T-helper 22 cell (primary cell): ENCODE data around the gene CTNNAL1.
A peak's percentile ranks its signal among the peaks of the same experiment; 100 is the strongest.
"Not testable (repeated sequence)": the region's sequence is repeated elsewhere in the genome, so short reads cannot be mapped to it uniquely, and the experiment has no call there.

Experiments
- DNase-seq: peaks from one replicate; pipeline ENCODE4 v3.0.0-alpha.2; 2020; ENCODE audit warnings: low read depth

Gene CTNNAL1

GRCh38 chr9:108991479-108991878 is 21.8 kb downstream of the CTNNAL1 start:
- no peak for DNase-seq

- no peak for DNase-seq
Observed at GRCh38 chr9:108983885-108984284, 29.4 kb downstream of the CTNNAL1 start.

- DNase-seq, result no peak
Observed at GRCh38 chr9:108980893-108981292, 32.4 kb downstream of the CTNNAL1 start.

- no peak for DNase-seq
Observed at GRCh38 chr9:108978205-108978604, 35.1 kb downstream of the CTNNAL1 start.

GRCh38 chr9:108973895-108974294 is 39.4 kb downstream of the CTNNAL1 start:
- no peak for DNase-seq

- DNase-seq, result no peak
Observed at GRCh38 chr9:108972626-108973209, 40.6 kb downstream of the CTNNAL1 start.

GRCh38 chr9:108972186-108972585 is 41.1 kb downstream of the CTNNAL1 start:
- no peak for DNase-seq

- not testable (repeated sequence) for DNase-seq
Observed at GRCh38 chr9:108971392-108971791, 41.9 kb downstream of the CTNNAL1 start.

- DNase-seq, result no peak
Observed at GRCh38 chr9:108967916-108968315, 45.4 kb downstream of the CTNNAL1 start.

- DNase-seq, result no peak
Observed at GRCh38 chr9:108963459-108964143, 49.7 kb downstream of the CTNNAL1 start.

- DNase-seq, result no peak
Observed at GRCh38 chr9:108961151-108961550, 52.1 kb downstream of the CTNNAL1 start.

GRCh38 chr9:108960331-108960730 is 53.0 kb downstream of the CTNNAL1 start:
- DNase-seq, result no peak

- DNase-seq, result no peak
Observed at GRCh38 chr9:108956631-108957026, 56.7 kb downstream of the CTNNAL1 start.

- DNase-seq, result no peak
Observed at GRCh38 chr9:108956022-108956630, 57.2 kb downstream of the CTNNAL1 start.

- no peak for DNase-seq
Observed at GRCh38 chr9:108953983-108954574, 59.2 kb downstream of the CTNNAL1 start.

GRCh38 chr9:108951578-108951977 is 61.7 kb downstream of the CTNNAL1 start:
- DNase-seq, result no peak

GRCh38 chr9:108950168-108950567 is 63.1 kb downstream of the CTNNAL1 start:
- DNase-seq, result no peak

GRCh38 chr9:108939975-108940374 is 73.3 kb downstream of the CTNNAL1 start:
- no peak for DNase-seq

GRCh38 chr9:108937561-108938305 is 75.6 kb downstream of the CTNNAL1 start:
- no peak for DNase-seq

- peak; percentile 74 for DNase-seq
Observed at GRCh38 chr9:108934323-108934893, 78.9 kb downstream of the CTNNAL1 start, which contains the start of gene ABITRAM. TSS of gene ABITRAM (plus strand) at chr9:108934400. CDS start at chr9:108934487, 87 bp downstream.

GRCh38 chr9:108933718-108934322 is 79.5 kb downstream of the CTNNAL1 start, which contains the start of gene ELP1:
TSS of gene ELP1 (minus strand) at chr9:108934124. CDS start at chr9:108931146, 2,978 bp downstream.
- peak; percentile 89 for DNase-seq
